Bronchial epithelial cell (primary cell): ENCODE data around the gene TMEM174. TPM values are rescaled to one million over a fixed set of nuclear protein-coding genes. Genes with fewer than 3 reads are reported as not detected.

Experiments used
- DNase-seq: peaks from one replicate; pipeline ENCODE4 v3.0.0-alpha.2; 2010; ENCODE audit warnings: low read depth
- FAIRE-seq: peaks from 2 replicates; lab custom pipeline; 2011; peaks lifted over from hg19 to GRCh38; lab: Jason Lieb, UNC
- H3K27me3 ChIP-seq: 2 replicates; pipeline ENCODE4 v1.5.1; 2011; ENCODE audit warnings: low read length; ENCODE audit not compliant: control insufficient read depth, insufficient read depth
- H3K36me3 ChIP-seq: 2 replicates; pipeline ENCODE4 v1.5.1; 2011; ENCODE audit warnings: low read length; ENCODE audit not compliant: control insufficient read depth, insufficient read depth
- H3K4me3 ChIP-seq: 2 replicates; pipeline ENCODE4 v1.5.1; 2011; ENCODE audit warnings: mild to moderate bottlenecking, low read depth, low read length, control low read depth
- CTCF ChIP-seq: IDR thresholded peaks from 2 replicates; pipeline ENCODE4 v1.5.1; 2011; ENCODE audit warnings: mild to moderate bottlenecking, moderate library complexity, low read length, control low read depth, inconsistent platforms; ENCODE audit not compliant: insufficient read depth, severe bottlenecking
- total RNA-seq: library from RNA; depleted of rRNA; stranded (reverse); fragments of >200 nt; gene quantifications from 2 replicates; pipeline ENCODE4 v1.2.1, GENCODE V29; 2014

TMEM174 gene
- total RNA-seq, 1 donor from 2014 or later, result not detected

DNA sequence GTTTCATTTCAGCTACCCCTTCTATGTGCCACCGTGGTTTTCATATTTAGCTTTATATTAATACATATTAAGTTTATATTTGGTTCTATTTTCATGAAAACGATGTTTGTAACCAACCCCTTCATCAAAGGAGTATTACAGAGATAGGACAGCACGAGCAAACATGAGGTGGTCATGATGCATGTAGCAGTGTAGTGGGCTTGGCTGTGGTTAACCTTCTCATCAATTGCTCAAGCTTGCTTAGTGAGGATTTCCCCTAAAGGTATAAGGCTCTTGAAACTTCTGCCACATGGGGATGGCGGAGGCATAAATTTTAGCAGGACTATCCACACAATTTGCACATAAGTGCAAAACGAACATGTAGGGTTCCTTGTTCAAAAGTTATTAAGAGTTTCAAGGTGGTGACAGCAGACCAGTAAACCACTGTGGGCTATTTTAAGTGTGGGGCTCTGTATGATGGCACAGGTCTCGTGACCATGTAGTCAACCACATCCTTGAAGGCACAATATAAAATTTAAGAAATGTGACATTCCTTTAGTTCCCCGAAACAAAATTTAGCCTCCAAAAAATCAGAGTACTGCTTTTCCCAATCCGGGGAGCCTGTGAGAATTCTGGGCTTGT lies 24.8 kb downstream of the TMEM174 start:
- no peak for TF ChIP-seq CTCF
- FAIRE-seq (no peak), DNase-seq (no peak)
- no peak overlapping the region for H3K4me3 ChIP-seq
- H3K27me3 ChIP-seq, result peaks cover 3% of the 10 kb centered on the region
- H3K36me3 ChIP-seq, result no peaks in the 10 kb centered on the region

DNA sequence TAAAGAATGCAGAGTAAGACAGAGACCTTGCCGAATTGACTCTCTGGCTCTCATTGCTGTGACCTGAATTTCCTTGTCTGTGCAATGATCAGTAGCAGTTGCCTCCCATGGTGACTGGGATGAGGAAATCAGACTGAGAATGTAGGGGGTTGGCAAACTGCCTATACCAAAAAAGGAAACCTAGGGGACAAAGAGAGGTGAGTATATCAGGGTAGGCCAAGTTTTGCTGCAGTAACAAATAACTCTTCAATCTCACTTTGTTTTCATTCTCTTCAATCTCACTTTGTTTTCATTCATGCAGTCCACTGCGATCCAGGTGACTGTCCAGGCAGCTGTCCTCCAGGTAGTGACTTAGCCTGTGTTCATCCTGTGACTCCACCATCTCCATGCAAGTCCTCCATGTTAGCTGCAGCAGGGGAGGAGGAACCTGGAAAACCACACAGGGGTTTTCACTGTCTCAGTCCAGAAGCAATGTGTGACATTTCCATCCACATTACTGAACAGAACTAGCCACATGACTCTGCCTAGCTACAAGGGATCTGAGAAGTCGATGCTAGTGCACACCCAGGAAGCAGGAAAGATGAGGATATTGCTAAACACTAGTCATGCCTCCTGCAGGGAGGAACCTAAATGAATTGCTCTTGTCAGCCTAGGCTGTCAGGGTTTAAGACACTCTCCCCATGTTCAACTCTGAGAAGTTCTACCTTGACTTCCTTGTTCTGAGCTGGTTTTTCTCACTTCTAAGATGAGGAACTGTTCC lies 26.0 kb downstream of the TMEM174 start:
- FAIRE-seq (peak; percentile 86), DNase-seq (no peak)
- peaks cover 4% of the 10 kb centered on the region for H3K27me3 ChIP-seq
- TF ChIP-seq CTCF, result no peak
- H3K4me3 ChIP-seq, result no peak overlapping the region
- no peaks in the 10 kb centered on the region for H3K36me3 ChIP-seq

GRCh38 chr5:73199671-73200070 lies 26.7 kb downstream of the TMEM174 start:
- DNase-seq, result no peak
- TF ChIP-seq CTCF, result no peak
- no peak for FAIRE-seq
- Histone ChIP-seq H3K4me3 (no peak overlapping the region), H3K36me3 (no peaks in the 10 kb centered on the region), H3K27me3 (peaks cover 4% of the 10 kb centered on the region)

DNA sequence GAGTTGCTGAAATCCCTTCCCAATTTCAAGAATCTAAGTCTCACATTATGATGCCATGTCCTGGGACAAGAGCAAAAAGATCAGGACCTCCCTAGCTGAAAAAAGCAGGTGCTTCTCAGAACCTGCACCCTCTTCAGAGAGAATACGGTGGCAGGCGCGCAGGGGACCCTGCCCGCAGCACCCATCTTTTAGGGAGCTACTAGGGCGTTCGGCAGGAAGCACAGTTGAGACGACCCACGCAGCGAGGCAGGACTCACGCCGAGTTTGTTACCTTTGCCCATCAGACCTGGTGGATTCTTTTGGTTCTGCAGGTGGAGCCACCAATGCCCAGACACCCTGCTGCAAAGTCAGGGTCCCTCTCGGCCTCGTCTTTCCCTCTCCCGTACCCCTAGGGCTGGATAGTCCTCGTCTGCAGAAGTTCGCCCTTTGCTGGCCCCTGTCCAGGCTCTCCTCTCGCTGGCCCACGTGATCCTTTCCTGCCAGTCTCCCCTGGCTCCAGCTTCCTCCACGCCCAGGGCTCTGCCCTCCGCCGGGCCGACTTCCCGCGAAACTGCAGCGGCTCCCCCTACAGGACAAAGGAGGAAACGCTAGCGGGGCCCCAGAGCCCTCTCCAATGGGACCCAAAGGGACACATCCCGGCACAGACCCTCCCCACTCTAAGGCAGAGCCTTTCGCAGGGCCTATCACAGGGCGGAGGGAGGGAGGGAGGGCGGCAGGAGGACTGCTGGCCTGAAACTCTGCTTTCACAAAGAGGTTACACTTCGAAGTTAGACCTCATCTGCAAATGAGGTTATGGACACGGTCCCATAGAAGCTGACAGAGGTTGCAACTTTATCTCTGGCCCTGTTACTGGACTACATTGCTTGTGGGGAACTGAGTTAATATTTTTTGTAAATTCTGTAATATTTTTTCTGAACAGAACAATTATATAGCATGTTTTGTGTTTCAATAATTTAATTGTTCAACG lies 28.8 kb downstream of the TMEM174 start:
- Histone ChIP-seq H3K36me3 (no peaks in the 10 kb centered on the region), H3K4me3 (no peak overlapping the region), H3K27me3 (peaks cover 4% of the 10 kb centered on the region)
- FAIRE-seq (no peak), DNase-seq (peak; percentile 54)
- peak; percentile 85 for TF ChIP-seq CTCF

- Histone ChIP-seq H3K27me3 (peaks cover 2% of the 10 kb centered on the region), H3K4me3 (no peak overlapping the region), H3K36me3 (no peaks in the 10 kb centered on the region)
- TF ChIP-seq CTCF, result no peak
- DNase-seq (no peak), FAIRE-seq (no peak)
These were observed 31.3 kb downstream of the TMEM174 start for GRCh38 chr5:73204332-73204731.
